ENCODE data around the gene KLHL34.

KLHL34 gene

GRCh38 chrX:21655901-21656586 lies 2.1 kb downstream of the KLHL34 start:
- no peak for DNase-seq

GRCh38 chrX:21645886-21646285 lies 12.2 kb downstream of the KLHL34 start:
- DNase-seq = no peak

GRCh38 chrX:21645431-21645830 lies 12.7 kb downstream of the KLHL34 start:
- no peak for DNase-seq

- no peak for DNase-seq
Observed at GRCh38 chrX:21639775-21640174, 18.4 kb downstream of the KLHL34 start.

GRCh38 chrX:21638311-21638710 lies 19.8 kb downstream of the KLHL34 start:
- no peak for DNase-seq

- no peak for DNase-seq
Observed at GRCh38 chrX:21632027-21632426, 26.1 kb downstream of the KLHL34 start.

- DNase-seq = no peak
Observed at GRCh38 chrX:21623778-21624501, 34.2 kb downstream of the KLHL34 start.

GRCh38 chrX:21620234-21620633 lies 37.9 kb downstream of the KLHL34 start:
- no peak for DNase-seq

- no peak for DNase-seq
Observed at GRCh38 chrX:21616386-21616785, 41.7 kb downstream of the KLHL34 start.

- DNase-seq = no peak
Observed at GRCh38 chrX:21612154-21612553, 46.0 kb downstream of the KLHL34 start.

- no peak for DNase-seq
Observed at GRCh38 chrX:21610168-21610567, 48.0 kb downstream of the KLHL34 start.

- DNase-seq = no peak
Observed at GRCh38 chrX:21606002-21606401, 52.1 kb downstream of the KLHL34 start.

Data from KG1 (cell line).